SK-N-SH treated with all-trans-retinoic acid at 6 μM for 48 hours (cell line): ENCODE results near the gene ENDOV.

ENCODE experiments used
- ATAC-seq: fragments of 200-7000 bp; cut with Tn5 transposase; 3 replicates; pipeline ENCODE4 v1.9.1; 2020; ENCODE audit warnings: mild to moderate bottlenecking, moderate library complexity
- ARNTL ChIP-seq: fragments of 450-650 bp; formaldehyde crosslinking; IDR thresholded peaks from 2 replicates; pipeline ENCODE4 v1.5.0; 2020; ENCODE audit warnings: low read depth, mild to moderate bottlenecking, moderate library complexity, borderline replicate concordance
- CSDC2 ChIP-seq: fragments of 250-450 bp; sonication (Bioruptor Pico); IDR thresholded peaks from 2 replicates; pipeline ENCODE4 v1.5.0; 2020; ENCODE audit warnings: mild to moderate bottlenecking, moderate library complexity
- ESRRG ChIP-seq: fragments of 250-450 bp; sonication (Bioruptor Pico); IDR thresholded peaks from 2 replicates; pipeline ENCODE4 v1.6.1; 2021; ENCODE audit warnings: mild to moderate bottlenecking
- OSR1 ChIP-seq: fragments of 250-450 bp; sonication (Bioruptor Pico); IDR thresholded peaks from 2 replicates; pipeline ENCODE4 v1.8.0; 2022; ENCODE audit warnings: moderate library complexity, mild to moderate bottlenecking, inconsistent platforms
- PATZ1 ChIP-seq: fragments of 250-450 bp; sonication (Bioruptor Pico); IDR thresholded peaks from 2 replicates; pipeline ENCODE4 v1.8.0; 2020; ENCODE audit warnings: mild to moderate bottlenecking, moderate library complexity, borderline replicate concordance
- PPARA ChIP-seq: fragments of 250-450 bp; sonication (Bioruptor Pico); IDR thresholded peaks from 2 replicates; pipeline ENCODE4 v1.5.0; 2020; ENCODE audit warnings: mild to moderate bottlenecking, borderline replicate concordance
- RARB ChIP-seq: fragments of 250-450 bp; sonication (Bioruptor Pico); IDR thresholded peaks from 2 replicates; pipeline ENCODE4 v1.8.0; 2021; ENCODE audit warnings: mild to moderate bottlenecking, moderate library complexity
- TCF4 ChIP-seq: fragments of 250-450 bp; sonication (Bioruptor Pico); IDR thresholded peaks from 2 replicates; pipeline ENCODE4 v1.8.0; 2021; ENCODE audit warnings: mild to moderate bottlenecking, moderate library complexity, borderline replicate concordance
- TOX ChIP-seq: fragments of 250-450 bp; sonication (Bioruptor Pico); IDR thresholded peaks from 2 replicates; pipeline ENCODE4 v1.8.0; 2021; ENCODE audit warnings: mild to moderate bottlenecking, moderate library complexity, borderline replicate concordance
- ZC3H10 ChIP-seq: fragments of 250-450 bp; sonication (Bioruptor Pico); IDR thresholded peaks from 2 replicates; pipeline ENCODE4 v1.5.1; 2021; ENCODE audit warnings: mild to moderate bottlenecking, moderate library complexity
- ZFP3 ChIP-seq: fragments of 250-450 bp; sonication (Bioruptor Pico); IDR thresholded peaks from 2 replicates; pipeline ENCODE4 v1.5.0; 2020; ENCODE audit warnings: mild to moderate bottlenecking, moderate library complexity
- ZFP30 ChIP-seq: fragments of 450-650 bp; formaldehyde crosslinking; IDR thresholded peaks from 2 replicates; pipeline ENCODE4 v1.5.0; 2022; ENCODE audit warnings: mild to moderate bottlenecking, moderate library complexity
- ZNF565 ChIP-seq: fragments of 450-650 bp; formaldehyde crosslinking; conservative IDR thresholded peaks from 2 replicates; pipeline ENCODE4 v1.5.0; 2020; ENCODE audit warnings: low read depth, mild to moderate bottlenecking, moderate library complexity
- ZNF70 ChIP-seq: fragments of 450-650 bp; formaldehyde crosslinking; IDR thresholded peaks from 2 replicates; pipeline ENCODE4 v1.5.0; 2020; ENCODE audit warnings: mild to moderate bottlenecking, moderate library complexity
- ZNF8 ChIP-seq: fragments of 450-650 bp; formaldehyde crosslinking; IDR thresholded peaks from 2 replicates; pipeline ENCODE4 v1.5.0; 2020; ENCODE audit warnings: mild to moderate bottlenecking, moderate library complexity

ENDOV gene

GRCh38 chr17:80485846-80486245 is 70.9 kb downstream of the ENDOV start (continued):
- TF ChIP-seq PATZ1 (CRISPR knock-in tag), result no peak

GRCh38 chr17:80486692-80487091 is 71.7 kb downstream of the ENDOV start:
- no peak for TF ChIP-seq ZNF565
- TF ChIP-seq RARB (CRISPR knock-in tag), result no peak
- TF ChIP-seq CSDC2 (CRISPR knock-in tag), result no peak
- no peak for TF ChIP-seq ZNF70 (CRISPR knock-in tag)
- TF ChIP-seq ZNF8 (CRISPR knock-in tag), result no peak
- TF ChIP-seq ESRRG (CRISPR knock-in tag), result no peak
- TF ChIP-seq ZFP30 (CRISPR knock-in tag), result no peak
- TF ChIP-seq ARNTL (CRISPR knock-in tag), result no peak
- TF ChIP-seq PPARA, result no peak
- TF ChIP-seq TCF4 (CRISPR knock-in tag), result no peak
- TF ChIP-seq OSR1 (CRISPR knock-in tag), result no peak
- no peak for TF ChIP-seq PATZ1 (CRISPR knock-in tag)
- no peak for TF ChIP-seq ZFP3 (CRISPR knock-in tag)
- TF ChIP-seq TOX (CRISPR knock-in tag), result no peak
- TF ChIP-seq ZC3H10, result no peak
- no peak for ATAC-seq

GRCh38 chr17:80487511-80487910 is 72.5 kb downstream of the ENDOV start:
- ATAC-seq, result no peak
- no peak for TF ChIP-seq OSR1 (CRISPR knock-in tag)
- TF ChIP-seq, all 23 proteins: peak for 0
